ENCODE data around the gene SFT2D2.

The SFT2D2 gene

GRCh38 chr1:168271636-168272035, 45.8 kb downstream of the SFT2D2 start:
- DNase-seq = no peak

DNA sequence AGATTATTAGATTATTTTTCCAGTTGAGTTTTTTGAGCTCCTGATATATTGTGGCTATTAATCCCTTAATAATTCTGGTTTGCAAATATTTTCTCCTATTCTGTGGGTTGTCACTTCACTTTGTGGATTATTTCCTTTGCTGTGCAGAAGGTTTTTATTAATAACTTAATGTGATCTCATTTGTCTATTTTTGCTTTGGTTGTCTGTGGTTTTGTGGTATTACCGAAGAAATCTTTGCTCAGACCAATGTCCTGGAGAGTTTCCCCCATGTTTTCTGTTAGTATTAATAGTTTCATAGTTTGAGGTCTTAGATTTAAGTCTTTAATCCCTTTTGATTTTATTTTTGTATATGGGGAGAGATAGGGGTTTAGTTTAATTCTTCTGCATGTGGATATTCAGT, 47.8 kb downstream of the SFT2D2 start:
- DNase-seq = no peak

DNA sequence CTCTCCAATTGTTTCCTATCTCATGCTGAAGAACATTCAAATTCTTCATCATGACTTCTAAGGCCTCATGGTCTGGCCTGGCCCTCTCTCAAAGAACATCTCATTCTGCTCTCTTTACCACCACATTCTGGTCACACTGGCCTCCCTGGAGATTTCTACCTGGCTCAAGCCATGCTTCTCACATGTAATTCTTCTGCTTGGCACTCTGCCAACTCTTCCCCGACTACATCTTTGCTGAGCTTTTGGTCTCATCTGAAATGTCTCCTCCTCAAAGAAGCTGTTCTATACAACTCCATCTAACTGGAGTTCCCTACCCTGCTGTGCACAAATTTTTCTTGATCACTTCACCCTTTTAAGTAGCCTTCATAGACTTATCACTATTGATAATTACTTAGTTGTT, 53.4 kb downstream of the SFT2D2 start:
- no peak for DNase-seq

DNA sequence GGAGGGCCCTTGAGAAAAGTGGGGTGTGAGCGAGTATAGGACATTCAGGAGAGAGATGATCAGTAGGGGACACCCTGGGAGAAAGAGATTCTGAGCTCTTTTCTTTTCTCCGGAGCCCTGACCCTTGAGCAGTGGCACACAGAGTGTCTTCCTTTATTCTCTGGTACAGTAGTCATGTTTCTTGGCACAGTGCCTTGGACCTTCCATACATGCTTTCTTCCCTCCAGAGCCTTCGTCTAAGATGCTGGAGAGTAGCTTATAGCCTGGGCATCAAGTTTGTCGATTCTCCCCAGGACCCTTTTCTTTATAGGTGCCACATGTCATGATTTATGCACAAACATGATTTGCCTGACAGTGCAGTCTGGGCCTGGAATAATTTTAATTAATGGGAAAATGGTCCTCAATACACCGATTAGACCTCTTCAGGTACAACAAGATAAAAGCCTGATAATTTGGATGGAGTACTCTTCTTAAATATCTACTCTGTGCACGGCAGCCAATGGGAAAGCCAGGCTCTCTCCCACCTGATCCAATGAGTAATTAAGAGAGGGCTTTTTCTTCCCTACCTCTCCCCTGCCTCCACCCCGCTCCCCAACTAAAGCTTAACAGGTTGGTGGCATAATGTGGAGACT, 54.6 kb downstream of the SFT2D2 start, which contains the start of gene TBX19:
Gene TBX19 (plus strand): TSS at position 582 of the 632 bp plus-strand sequence. CDS start 214 bp downstream, outside the sequence.
- no peak for DNase-seq

DNA sequence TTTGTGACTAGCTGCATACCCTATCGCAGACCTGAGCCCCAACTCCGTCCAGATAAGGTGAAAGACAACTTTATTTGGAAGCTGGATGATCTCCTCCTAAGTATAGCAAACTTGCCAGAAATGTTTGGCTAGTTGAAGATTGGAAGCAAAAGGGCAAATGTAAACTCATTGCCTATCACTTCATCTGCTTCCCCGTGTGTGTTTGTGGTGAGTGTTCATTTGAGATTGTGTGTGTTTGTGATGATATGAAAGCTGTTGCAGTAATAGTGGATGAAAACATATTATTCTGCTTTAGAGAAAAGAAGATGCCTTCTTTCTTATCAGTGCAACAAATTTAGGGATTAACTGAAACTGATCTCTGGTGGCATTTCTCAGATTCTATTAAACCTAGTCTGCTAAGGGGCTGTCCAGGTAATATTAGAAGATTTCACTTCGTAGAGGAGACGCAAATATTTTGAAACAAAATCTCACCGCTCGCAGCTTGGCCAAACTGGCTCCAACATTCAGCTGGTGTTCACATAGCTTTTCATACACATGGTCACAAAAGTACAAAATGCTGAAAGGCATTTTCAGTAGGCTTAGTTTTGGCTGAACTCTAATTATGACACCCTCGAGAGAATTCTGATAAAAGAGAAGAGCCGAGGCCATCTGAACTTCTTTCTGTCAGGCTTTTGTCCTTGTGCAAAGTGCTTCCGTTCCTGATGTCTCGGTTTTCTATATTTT, 56.0 kb downstream of the SFT2D2 start:
- DNase-seq = no peak

DNA sequence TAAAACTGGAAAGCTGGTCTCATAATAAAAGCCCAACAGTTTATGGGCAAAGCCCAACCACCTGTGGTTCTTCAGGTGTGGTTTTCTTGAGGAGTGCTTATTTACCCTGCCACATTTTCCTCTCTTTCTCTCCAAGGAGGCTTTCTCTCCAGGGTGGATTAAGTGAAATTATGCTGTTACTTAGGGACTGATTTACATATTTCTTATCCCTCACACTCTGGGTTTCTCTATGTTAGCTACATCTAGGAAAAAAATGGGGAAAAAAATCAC, 59.7 kb downstream of the SFT2D2 start:
- no peak for DNase-seq

GRCh38 chr1:168285971-168286927, 60.4 kb downstream of the SFT2D2 start:
- DNase-seq = no peak

GRCh38 chr1:168287237-168287664, 61.4 kb downstream of the SFT2D2 start:
- DNase-seq = peak; percentile 44

DNA sequence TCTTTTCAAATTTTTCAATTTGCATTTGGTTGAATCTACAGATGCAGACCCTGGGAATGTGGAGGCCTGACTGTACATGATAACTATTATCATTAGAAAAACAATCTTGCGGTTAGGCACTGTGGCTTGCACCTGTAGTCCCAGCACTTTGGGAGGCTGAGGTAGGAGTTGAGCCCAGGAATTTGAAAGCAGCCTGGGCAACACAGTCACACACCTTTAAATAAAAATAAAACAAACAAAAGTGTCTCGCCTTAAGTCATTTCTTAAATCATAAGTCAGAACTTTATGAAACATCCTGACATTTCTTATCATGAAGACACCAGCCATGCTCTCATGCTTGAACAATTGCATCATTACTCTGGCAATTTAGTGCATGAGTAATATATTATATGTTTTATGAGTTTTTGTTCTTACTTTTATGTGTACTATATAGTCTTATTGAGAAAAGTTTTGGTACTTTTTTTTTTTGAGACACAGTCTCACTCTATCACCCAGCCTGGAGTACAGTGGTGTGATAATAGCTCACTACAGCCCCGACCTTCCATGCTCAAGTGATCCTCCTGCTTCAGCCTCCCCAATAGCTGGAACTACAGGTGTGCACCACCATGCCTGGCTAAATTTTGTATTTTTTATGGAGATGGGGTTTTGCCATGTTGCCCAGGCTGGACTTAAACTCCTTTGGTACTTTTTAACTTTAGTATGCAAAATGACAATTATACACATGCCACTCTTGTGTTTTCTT, 62.7 kb downstream of the SFT2D2 start:
- DNase-seq = no peak

GRCh38 chr1:168291222-168291837, 65.5 kb downstream of the SFT2D2 start:
- no peak for DNase-seq

DNA sequence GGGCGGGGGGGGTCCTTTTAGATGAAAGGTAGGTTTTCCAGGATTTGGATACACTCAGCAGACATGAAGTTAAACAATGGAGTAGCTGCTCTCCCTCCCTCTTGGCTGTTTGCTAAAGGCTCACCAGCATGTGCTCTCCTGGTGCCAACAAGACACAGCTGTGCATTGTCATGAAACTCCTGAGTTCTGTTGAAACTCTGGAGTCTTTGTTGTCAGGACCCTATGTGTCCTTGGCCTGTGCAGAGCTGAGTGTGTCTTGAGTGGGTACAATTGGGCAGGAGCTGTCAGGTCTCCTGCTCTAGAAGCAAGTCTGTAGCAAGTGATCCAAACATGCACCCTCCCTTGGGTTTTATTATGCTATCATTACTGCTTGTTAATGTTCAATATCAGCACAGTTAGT, 67.6 kb downstream of the SFT2D2 start:
- no peak for DNase-seq

GRCh38 chr1:168295411-168296114, 69.8 kb downstream of the SFT2D2 start:
- DNase-seq = no peak

DNA sequence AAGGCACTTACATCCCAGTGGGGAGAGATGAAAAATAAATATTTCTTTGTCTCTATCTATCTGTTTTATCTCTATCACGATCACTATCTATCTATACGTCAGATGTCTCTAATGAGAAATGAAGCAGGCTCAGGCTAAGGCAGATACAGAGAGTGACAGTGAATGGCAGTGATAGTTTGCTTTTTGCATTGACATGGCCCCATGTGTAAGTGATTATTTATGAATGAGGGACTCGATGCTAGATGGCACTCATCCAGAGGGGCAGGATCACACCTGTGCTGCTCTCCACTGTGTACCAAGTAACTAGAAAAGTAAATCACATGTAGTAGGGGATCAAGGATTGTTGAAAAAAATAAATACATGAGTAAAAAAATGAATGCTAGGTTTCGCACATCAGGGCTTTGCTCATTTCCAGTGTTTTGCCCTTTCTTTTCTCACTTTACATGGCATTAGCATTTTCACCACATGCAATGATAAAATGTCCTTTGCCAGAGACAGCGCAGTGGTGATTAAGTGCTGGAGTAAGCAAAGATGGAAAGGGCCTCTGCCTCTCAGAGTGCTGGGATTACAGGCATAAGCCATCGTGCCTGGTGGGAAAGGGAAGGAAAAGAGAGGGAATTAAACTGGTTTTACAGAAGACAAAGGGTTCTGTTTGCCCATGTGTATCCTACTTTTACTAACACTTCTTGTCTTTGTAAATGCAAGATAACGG, 71.4 kb downstream of the SFT2D2 start:
- no peak for DNase-seq

- no peak for DNase-seq
These were observed 72.6 kb downstream of the SFT2D2 start for GRCh38 chr1:168298446-168298845.

GRCh38 chr1:168300626-168301025, 74.8 kb downstream of the SFT2D2 start:
- DNase-seq = no peak

DNA sequence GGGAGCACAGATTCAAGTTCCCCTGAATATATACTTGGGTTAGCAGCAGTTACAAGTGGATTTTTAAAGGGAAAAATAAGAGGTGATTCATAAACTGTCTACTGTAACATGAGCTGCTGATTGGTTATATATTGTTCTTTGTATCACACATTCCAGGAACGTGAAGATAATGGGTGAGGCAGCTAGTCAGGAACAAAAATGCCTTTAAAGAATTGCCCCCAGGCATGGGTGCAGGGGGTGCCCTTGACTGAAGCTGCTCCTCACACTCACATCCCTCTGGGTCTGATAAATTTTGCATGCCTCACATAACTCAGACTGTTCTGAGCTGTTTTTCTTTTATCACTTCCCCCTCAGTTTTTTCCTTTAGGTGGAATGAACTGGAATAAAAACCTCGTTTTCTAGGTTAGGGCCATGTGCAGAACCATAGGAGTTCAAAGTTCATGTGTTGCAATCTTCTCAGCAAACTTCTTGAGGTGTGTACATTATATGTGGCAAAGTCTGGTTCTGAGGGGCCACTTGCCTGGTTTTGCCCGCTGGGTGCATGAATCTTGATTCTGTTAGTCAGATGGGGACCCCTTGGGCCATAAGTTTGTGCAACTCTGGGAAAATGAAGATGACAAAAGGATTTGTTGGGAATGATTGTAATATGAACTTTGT, 76.0 kb downstream of the SFT2D2 start:
- DNase-seq = no peak
